A673 (cell line): ENCODE data around the gene TMEM45A. TPM values are rescaled to one million over a fixed set of nuclear protein-coding genes. Genes with fewer than 3 reads are reported as not detected.
A peak's percentile ranks its signal among the peaks of the same experiment; 100 is the strongest.

Experiments used
- BruUV-seq: library from RNA; stranded (reverse); fragments of 400-500 nt; replicated peaks from 2 replicates; lab custom pipeline; 2021; lab: Mats Ljungman, UMichigan
- CTCF ChIA-PET: fragments of 300-600 bp; sonication (Branson Sonifier 250); formaldehyde crosslinking; loops from one replicate; lab custom pipeline; 2022; ENCODE audit warnings: antibody characterized with exemption; lab: Charles Lee
- POLR2A ChIA-PET: fragments of 300-600 bp; sonication (Branson Sonifier 250); formaldehyde crosslinking; loops from one replicate; lab custom pipeline; 2022; ENCODE audit warnings: antibody characterized with exemption; ENCODE audit not compliant: low non-redundant PET; lab: Charles Lee
- DNase-seq: peaks from one replicate; pipeline ENCODE4 v3.0.0-alpha.2; 2015; ENCODE audit warnings: low spot score
- H3K27ac ChIP-seq: fragments of 200-600 bp; sonication (generic); 2 replicates; pipeline ENCODE4 v1.5.1; 2016; ENCODE audit warnings: mixed run types, low read depth, mild to moderate bottlenecking, mixed read lengths, antibody characterized with exemption, low read length; ENCODE audit not compliant: poor library complexity, severe bottlenecking
- H3K27me3 ChIP-seq: fragments of 200-600 bp; sonication (generic); replicated peaks from 2 replicates; pipeline ENCODE4 v1.6.1; 2017; ENCODE audit warnings: mixed run types, low read depth, mild to moderate bottlenecking, mixed read lengths, antibody characterized with exemption, low read length; ENCODE audit not compliant: insufficient read depth, poor library complexity
- H3K36me3 ChIP-seq: fragments of 200-600 bp; sonication (generic); 2 replicates; pipeline ENCODE4 v1.6.1; 2016; ENCODE audit warnings: mixed run types, mild to moderate bottlenecking, mixed read lengths, antibody characterized with exemption, low read length; ENCODE audit not compliant: insufficient read depth, poor library complexity, severe bottlenecking
- H3K4me1 ChIP-seq: fragments of 200-600 bp; sonication (generic); 2 replicates; pipeline ENCODE4 v1.6.1; 2017; ENCODE audit warnings: mixed run types, mild to moderate bottlenecking, mixed read lengths, antibody characterized with exemption, low read length; ENCODE audit not compliant: insufficient read depth, poor library complexity, severe bottlenecking
- H3K4me3 ChIP-seq: fragments of 200-600 bp; sonication (generic); 2 replicates; pipeline ENCODE4 v1.5.1; 2016; ENCODE audit warnings: low read depth, mixed run types, mild to moderate bottlenecking, mixed read lengths, low read length; ENCODE audit not compliant: poor library complexity, severe bottlenecking
- H3K9me3 ChIP-seq: fragments of 200-600 bp; sonication (generic); 2 replicates; pipeline ENCODE4 v1.6.1; 2016; ENCODE audit warnings: mixed run types, low read depth, mild to moderate bottlenecking, mixed read lengths, antibody characterized with exemption, low read length; ENCODE audit not compliant: poor library complexity, severe bottlenecking
- EZH2 ChIP-seq: fragments of 200-600 bp; sonication (generic); IDR thresholded peaks from 2 replicates; pipeline ENCODE4 v1.6.1; 2017; ENCODE audit warnings: borderline replicate concordance, low read depth, mild to moderate bottlenecking, mixed read lengths, antibody characterized with exemption, low read length; ENCODE audit not compliant: poor library complexity, severe bottlenecking
- intact Hi-C: fragments of 100-400 bp; cut with micrococcal nuclease; formaldehyde crosslinking; loops from one replicate; pipeline ENCODE4 v1.10.0; 2022; ENCODE audit not compliant: unreplicated experiment
- total RNA-seq: library from RNA; stranded (reverse); gene quantifications from 2 replicates; pipeline ENCODE4 v1.2.3, GENCODE V29; 2021
- TF ChIP-seq, protein P1 (sequence below): fragments of 300-800, 200-600 bp; sonication (generic); conservative IDR thresholded peaks from 2 replicates; pipeline ENCODE4 v1.5.1; 2017; ENCODE audit warnings: low read depth, mild to moderate bottlenecking, antibody characterized with exemption, low read length, moderate library complexity, mixed read lengths

Gene TMEM45A
- total RNA-seq, 1 experiment from 2014 or later, result 3.4 TPM

- ChIA-PET CTCF (no interaction called here), POLR2A (no interaction called here)
- Histone ChIP-seq H3K9me3 (no peaks in the 10 kb centered on the region), H3K27me3 (no peaks in the 10 kb centered on the region), H3K4me3 (no peak overlapping the region), H3K36me3 (no peaks in the 10 kb centered on the region), H3K4me1 (peaks cover 40% of the 10 kb centered on the region), H3K27ac (no peak overlapping the region)
- DNase-seq, result no peak
- no peak for TF ChIP-seq EZH2
- TF ChIP-seq, protein P1, sequence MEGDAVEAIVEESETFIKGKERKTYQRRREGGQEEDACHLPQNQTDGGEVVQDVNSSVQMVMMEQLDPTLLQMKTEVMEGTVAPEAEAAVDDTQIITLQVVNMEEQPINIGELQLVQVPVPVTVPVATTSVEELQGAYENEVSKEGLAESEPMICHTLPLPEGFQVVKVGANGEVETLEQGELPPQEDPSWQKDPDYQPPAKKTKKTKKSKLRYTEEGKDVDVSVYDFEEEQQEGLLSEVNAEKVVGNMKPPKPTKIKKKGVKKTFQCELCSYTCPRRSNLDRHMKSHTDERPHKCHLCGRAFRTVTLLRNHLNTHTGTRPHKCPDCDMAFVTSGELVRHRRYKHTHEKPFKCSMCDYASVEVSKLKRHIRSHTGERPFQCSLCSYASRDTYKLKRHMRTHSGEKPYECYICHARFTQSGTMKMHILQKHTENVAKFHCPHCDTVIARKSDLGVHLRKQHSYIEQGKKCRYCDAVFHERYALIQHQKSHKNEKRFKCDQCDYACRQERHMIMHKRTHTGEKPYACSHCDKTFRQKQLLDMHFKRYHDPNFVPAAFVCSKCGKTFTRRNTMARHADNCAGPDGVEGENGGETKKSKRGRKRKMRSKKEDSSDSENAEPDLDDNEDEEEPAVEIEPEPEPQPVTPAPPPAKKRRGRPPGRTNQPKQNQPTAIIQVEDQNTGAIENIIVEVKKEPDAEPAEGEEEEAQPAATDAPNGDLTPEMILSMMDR, result no peak
- no TSS peak for BruUV-seq
- intact Hi-C loops, result no loop called here
Observed at GRCh38 chr3:100558233-100558632, 65.8 kb downstream of the TMEM45A start.

- Histone ChIP-seq H3K4me1 (peaks cover 40% of the 10 kb centered on the region), H3K9me3 (no peaks in the 10 kb centered on the region), H3K36me3 (no peaks in the 10 kb centered on the region), H3K4me3 (no peak overlapping the region), H3K27me3 (no peaks in the 10 kb centered on the region), H3K27ac (no peak overlapping the region)
- TF ChIP-seq, protein P1, result no peak
- TF ChIP-seq EZH2, result no peak
- ChIA-PET POLR2A (no interaction called here), CTCF (interaction anchor here (0.5 kb wide), 1 partner anchor 728 kb away, joined by 3 read pairs; no protein-coding TSS in a partner anchor)
- no TSS peak for BruUV-seq
- no peak for DNase-seq
- intact Hi-C loops, result no loop called here
Observed at GRCh38 chr3:100560426-100560825, 68.0 kb downstream of the TMEM45A start.

- H3K4me1 ChIP-seq, result peaks cover 35% of the 10 kb centered on the region
- ChIA-PET POLR2A (no interaction called here), CTCF (interaction anchor here (0.5 to 0.7 kb wide), 2 partner anchors 122 to 730 kb away, joined by 3 to 4 read pairs; no protein-coding TSS in a partner anchor)
- peak overlapping the region; percentile 13 for H3K4me3 ChIP-seq
- intact Hi-C loops, result loop anchor here (1.0 kb wide), 1 partner anchor 49 kb away; no protein-coding TSS in a partner anchor
- peak overlapping the region; percentile 60 for H3K27ac ChIP-seq
- H3K36me3 ChIP-seq, result no peaks in the 10 kb centered on the region
- TF ChIP-seq, protein P1, result no peak
- no peak for TF ChIP-seq EZH2
- DNase-seq, result peak; percentile 75
- H3K9me3 ChIP-seq, result no peaks in the 10 kb centered on the region
- no peaks in the 10 kb centered on the region for H3K27me3 ChIP-seq
- no TSS peak for BruUV-seq
Observed at GRCh38 chr3:100561459-100562158, 69.2 kb downstream of the TMEM45A start.
